ENCODE results near the gene MRAS. TPM values are rescaled to one million over a fixed set of nuclear protein-coding genes. Genes with fewer than 3 reads are reported as not detected.

MRAS gene
- total RNA-seq, 6 donors from 2014 or later = 15.7 to 56.0 (median 34.8) TPM

DNA sequence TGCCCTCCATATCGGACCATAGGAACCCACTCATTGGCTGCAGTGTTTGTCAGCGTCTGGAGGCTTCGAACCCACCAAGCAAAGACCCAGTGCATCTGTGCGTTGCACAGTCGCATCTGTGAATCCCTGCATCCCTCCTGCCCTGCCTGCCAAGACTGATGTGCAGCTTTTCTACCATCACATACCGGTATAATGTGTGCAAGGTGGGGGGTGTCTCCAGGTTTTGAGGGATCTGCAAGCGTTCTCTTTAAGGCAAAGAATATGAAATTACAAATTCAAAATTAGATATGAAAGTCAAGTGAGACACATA lies 18.4 kb upstream of the MRAS start:
- H3K27me3 ChIP-seq = no peaks in the 10 kb centered on the region
- 10 to 13% methylated on average over 4 to 7 of the region's 7 CpGs for WGBS, 2 donors
- H3K9me3 ChIP-seq = no peaks in the 10 kb centered on the region
- DNase-seq (no peak), ATAC-seq (ENCODE audit: low FRiP score in 2 of 2) (no peak)
- H3K27ac ChIP-seq = peak overlapping the region in 1 of 4 donors; percentile 20
- H3K36me3 ChIP-seq = no peaks in the 10 kb centered on the region
- H3K4me3 ChIP-seq = peak overlapping the region in 3 of 4 donors; percentile 67 to 73 (median 67)
- TF ChIP-seq CTCF (IDR thresholded peaks at IDR 0.05) = no peak
- no peak for TF ChIP-seq POLR2A (IDR thresholded peaks at IDR 0.05)
- TF ChIP-seq POLR2AphosphoS5 (IDR thresholded peaks at IDR 0.05) = no peak
- TF ChIP-seq EP300 (IDR thresholded peaks at IDR 0.05) = no peak
- H3K4me1 ChIP-seq = peaks cover 3 to 20% (median 6%) of the 10 kb centered on the region in 4 donors

GRCh38 chr3:138331143-138331894 lies 17.1 kb upstream of the MRAS start:
- ATAC-seq (ENCODE audit: low FRiP score in 2 of 2) (no peak), DNase-seq (no peak)
- Histone ChIP-seq H3K27me3 (no peaks in the 10 kb centered on the region), H3K9me3 (no peaks in the 10 kb centered on the region), H3K27ac (no peak overlapping the region), H3K4me3 (no peak overlapping the region), H3K4me1 (peaks cover 3 to 20% (median 6%) of the 10 kb centered on the region in 4 donors), H3K36me3 (no peaks in the 10 kb centered on the region)
- 91 to 92% methylated on average over 6 of the region's 6 CpGs for WGBS, 2 donors
- TF ChIP-seq CTCF (IDR thresholded peaks at IDR 0.05) (no peak), POLR2AphosphoS5 (IDR thresholded peaks at IDR 0.05) (no peak), POLR2A (IDR thresholded peaks at IDR 0.05) (no peak), EP300 (IDR thresholded peaks at IDR 0.05) (no peak)

- ATAC-seq (ENCODE audit: low FRiP score in 2 of 2) (no peak), DNase-seq (no peak)
- 35 to 36% methylated on average over 4 of the region's 4 CpGs for WGBS, 2 donors
- H3K36me3 ChIP-seq = no peaks in the 10 kb centered on the region
- TF ChIP-seq CTCF (IDR thresholded peaks at IDR 0.05) = peak; percentile 30 to 68 (median 60)
- no peak for TF ChIP-seq POLR2AphosphoS5 (IDR thresholded peaks at IDR 0.05)
- TF ChIP-seq EP300 (IDR thresholded peaks at IDR 0.05) = no peak
- H3K9me3 ChIP-seq = no peaks in the 10 kb centered on the region
- no peak overlapping the region for H3K4me3 ChIP-seq
- H3K4me1 ChIP-seq = peaks cover 3 to 20% (median 6%) of the 10 kb centered on the region in 4 donors
- no peaks in the 10 kb centered on the region for H3K27me3 ChIP-seq
- H3K27ac ChIP-seq = no peak overlapping the region
Measured at GRCh38 chr3:138332472-138333073, 15.8 kb upstream of the MRAS start.

DNA sequence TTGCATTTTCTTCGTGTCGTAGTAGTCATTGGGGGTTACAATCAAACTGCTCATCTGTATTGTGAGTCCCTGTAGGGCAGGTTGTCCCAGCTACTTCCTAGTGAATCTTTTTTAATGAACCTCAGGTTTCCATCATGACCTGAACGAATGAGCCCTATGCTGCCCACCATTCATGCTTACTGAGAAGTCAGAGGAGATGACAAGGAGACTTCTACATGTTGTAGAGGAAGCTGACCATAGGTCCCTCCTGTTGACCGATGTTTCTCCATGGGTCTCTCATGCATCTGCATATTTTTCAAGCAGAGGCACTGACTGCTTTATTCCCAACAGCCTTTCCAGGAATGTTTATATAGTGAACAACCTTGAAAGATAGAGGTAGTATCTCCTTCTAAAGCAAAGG lies 13.8 kb upstream of the MRAS start:
- no peak for DNase-seq
- TF ChIP-seq POLR2A (IDR thresholded peaks at IDR 0.05) = no peak
- TF ChIP-seq POLR2AphosphoS5 (IDR thresholded peaks at IDR 0.05) = no peak
- TF ChIP-seq CTCF (IDR thresholded peaks at IDR 0.05) = no peak
- TF ChIP-seq EP300 (IDR thresholded peaks at IDR 0.05) = no peak
- H3K36me3 ChIP-seq = no peaks in the 10 kb centered on the region
- peaks cover 0 to 5% (median 4%) of the 10 kb centered on the region in 4 donors for H3K4me1 ChIP-seq
- no peak overlapping the region for H3K27ac ChIP-seq
- H3K27me3 ChIP-seq = no peaks in the 10 kb centered on the region
- WGBS, 2 donors = 74 to 87% methylated on average over 4 of the region's 4 CpGs
- H3K9me3 ChIP-seq = no peaks in the 10 kb centered on the region
- no peak overlapping the region for H3K4me3 ChIP-seq
- ATAC-seq (ENCODE audit: low FRiP score in 2 of 2) = no peak

Measured in upper lobe of left lung (tissue), 6 donors.